ENCODE results near the gene STARD8.

DNA sequence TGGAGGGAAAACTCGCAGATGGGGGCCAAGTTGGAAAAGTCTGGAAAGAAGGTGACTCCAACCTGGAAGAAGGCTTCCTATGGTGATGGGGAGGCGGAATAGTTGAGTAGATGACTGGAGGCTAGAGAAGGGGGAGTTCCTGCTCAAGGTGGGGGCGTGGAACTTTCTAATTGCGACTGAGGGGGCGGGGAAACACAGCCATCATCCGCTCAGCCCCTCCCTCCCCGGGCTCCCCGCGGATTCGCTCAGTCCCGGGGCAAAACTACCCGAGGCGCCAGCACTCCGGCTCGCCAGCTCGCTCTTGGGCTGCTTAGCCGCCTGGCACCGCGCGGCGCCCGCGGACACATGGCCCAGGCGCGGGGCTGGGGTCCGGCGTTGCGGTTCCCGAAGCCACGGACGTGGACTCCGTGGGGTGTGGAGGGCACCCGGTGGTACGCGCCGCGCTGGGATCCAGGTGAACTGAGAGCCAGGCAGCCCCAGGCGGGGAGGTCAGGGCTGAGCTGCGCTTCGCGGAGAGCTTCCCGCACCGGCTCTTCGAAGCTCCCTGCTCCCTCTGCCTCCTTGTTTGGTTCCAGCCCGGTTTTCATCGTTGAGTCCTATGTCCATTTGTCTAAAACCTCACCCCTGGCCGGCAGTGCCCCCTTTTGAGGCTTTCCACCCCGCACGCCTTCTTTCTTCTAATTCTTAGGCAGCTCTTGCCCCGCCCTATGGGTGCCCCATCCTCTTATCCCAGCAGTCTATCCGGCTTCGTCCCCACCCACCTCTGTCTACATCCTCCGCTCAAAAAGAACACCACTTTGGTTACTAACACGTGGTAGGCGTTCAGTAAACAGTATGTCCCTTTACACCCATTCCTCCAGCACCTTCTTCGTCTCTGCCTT, 38.9 kb downstream of the STARD8 start:
- TF ChIP-seq GATA2 (IDR thresholded peaks at IDR 0.05; ENCODE audit: low read depth, low read length) (no peak), GATA3 (IDR thresholded peaks at IDR 0.05; ENCODE audit: low read depth, low read length) (no peak)
